Mesenchymal stem cell (in vitro differentiated cells and primary cell): Measurements from ENCODE around the gene TNNC1.

ENCODE experiments used
- DNase-seq: peaks from one replicate; pipeline ENCODE4 v3.0.0-alpha.2; 2013
- H2AFZ ChIP-seq: one replicate; pipeline ENCODE4 v1.6.1; 2013; ENCODE audit warnings: low read depth, mild to moderate bottlenecking, control low read depth, inconsistent platforms, low read length, moderate library complexity
- H2AK5ac ChIP-seq: 2 replicates; pipeline ENCODE4 v1.6.1; 2013; ENCODE audit warnings: low read length, moderate library complexity, mild to moderate bottlenecking, inconsistent platforms; ENCODE audit not compliant: severe bottlenecking
- H2BK120ac ChIP-seq: one replicate; pipeline ENCODE4 v1.6.1; 2013; ENCODE audit warnings: low read depth, mild to moderate bottlenecking, inconsistent platforms, low read length, moderate library complexity
- H2BK12ac ChIP-seq, 2 experiments: one replicate each; pipeline ENCODE4 v1.6.1; 2013; ENCODE audit warnings: inconsistent platforms in 2 of 2, low read length in 2 of 2, mild to moderate bottlenecking in 2 of 2, moderate library complexity in 2 of 2, control low read depth in 1 of 2
- H2BK15ac ChIP-seq: one replicate; pipeline ENCODE4 v1.6.1; 2013; ENCODE audit warnings: mild to moderate bottlenecking, low read depth, inconsistent platforms; ENCODE audit not compliant: poor library complexity, severe bottlenecking
- H2BK5ac ChIP-seq: 2 replicates; pipeline ENCODE4 v1.6.1; 2013; ENCODE audit warnings: low read depth, mild to moderate bottlenecking, low read length, control low read depth, inconsistent platforms; ENCODE audit not compliant: poor library complexity, severe bottlenecking
- H3K14ac ChIP-seq, 2 experiments: one replicate each; pipeline ENCODE4 v1.6.1; 2013; ENCODE audit warnings: inconsistent platforms in 2 of 2, low read length in 2 of 2, control low read depth in 1 of 2, mild to moderate bottlenecking in 1 of 2, moderate library complexity in 1 of 2
- H3K18ac ChIP-seq, 2 experiments: one replicate each; pipeline ENCODE4 v1.6.1; 2013; ENCODE audit warnings: inconsistent platforms in 2 of 2, low read length in 2 of 2, control low read depth in 1 of 2, low read depth in 1 of 2, mild to moderate bottlenecking in 1 of 2
- H3K23ac ChIP-seq, 2 experiments: one replicate each; pipeline ENCODE4 v1.6.1; 2013; ENCODE audit warnings: inconsistent platforms in 2 of 2, low read length in 2 of 2, mild to moderate bottlenecking in 2 of 2, moderate library complexity in 2 of 2, control low read depth in 1 of 2
- H3K27ac ChIP-seq: 2 replicates; pipeline ENCODE4 v1.5.1; 2013; ENCODE audit warnings: mild to moderate bottlenecking, moderate library complexity, low read length, control low read depth, inconsistent platforms; ENCODE audit not compliant: poor library complexity, severe bottlenecking
- H3K27me3 ChIP-seq, 2 experiments: 2 replicates each; pipeline versions ENCODE4 v1.6.1 to v1.7.0; 2013; ENCODE audit warnings: low read length in 2 of 2, mild to moderate bottlenecking in 2 of 2, moderate library complexity in 2 of 2, control low read depth in 1 of 2, inconsistent platforms in 1 of 2; ENCODE audit not compliant: control insufficient read depth in 1 of 2, insufficient read depth in 1 of 2
- H3K36me3 ChIP-seq, 2 experiments: 2 replicates each; pipeline versions ENCODE4 v1.6.1 to v1.7.0; 2013; ENCODE audit warnings: low read length in 2 of 2, control low read depth in 1 of 2, inconsistent platforms in 1 of 2, low read depth in 1 of 2, mild to moderate bottlenecking in 1 of 2; ENCODE audit not compliant: insufficient read depth in 2 of 2, control insufficient read depth in 1 of 2
- H3K4ac ChIP-seq, 2 experiments: one replicate each; pipeline ENCODE4 v1.6.1; 2013; ENCODE audit warnings: inconsistent platforms in 2 of 2, low read length in 2 of 2, mild to moderate bottlenecking in 2 of 2, moderate library complexity in 2 of 2, control low read depth in 1 of 2, low read depth in 1 of 2
- H3K4me1 ChIP-seq: 2 replicates; pipeline ENCODE4 v1.6.1; 2013; ENCODE audit warnings: low read depth, low read length, control low read depth; ENCODE audit not compliant: control insufficient read depth, insufficient read depth
- H3K4me2 ChIP-seq: 2 replicates; pipeline ENCODE4 v1.6.1; 2013; ENCODE audit warnings: low read length, mild to moderate bottlenecking, inconsistent platforms; ENCODE audit not compliant: poor library complexity, severe bottlenecking
- H3K4me3 ChIP-seq, 2 experiments: 2 replicates each; pipeline versions ENCODE4 v1.5.1 to v1.7.0; 2013; ENCODE audit warnings: low read length in 2 of 2, mild to moderate bottlenecking in 2 of 2, control low read depth in 1 of 2, low read depth in 1 of 2; ENCODE audit not compliant: insufficient read depth in 1 of 2
- H3K79me1 ChIP-seq: replicated peaks from 2 replicates; pipeline ENCODE4 v1.6.1; 2013; ENCODE audit warnings: mild to moderate bottlenecking, control low read depth, low read length, inconsistent platforms; ENCODE audit not compliant: poor library complexity, severe bottlenecking
- H3K9ac ChIP-seq: 2 replicates; pipeline ENCODE4 v1.7.0; 2013; ENCODE audit warnings: mild to moderate bottlenecking, low read length, moderate library complexity
- H3K9me3 ChIP-seq: 2 replicates; pipeline ENCODE4 v1.7.0; 2013; ENCODE audit warnings: mild to moderate bottlenecking, low read length; ENCODE audit not compliant: control insufficient read depth
- H4K8ac ChIP-seq: one replicate; pipeline ENCODE4 v1.6.1; 2013; ENCODE audit warnings: inconsistent platforms, mild to moderate bottlenecking, low read length, moderate library complexity
- H4K91ac ChIP-seq: one replicate; pipeline ENCODE4 v1.6.1; 2013; ENCODE audit warnings: mild to moderate bottlenecking, low read length, inconsistent platforms
- WGBS: methylation state at CpG from one replicate; pipeline ENCODE4 v1.1.7; 2013; ENCODE audit warnings: mixed read lengths; 5-methylcytosine and 5-hydroxymethylcytosine counted together

Gene TNNC1

GRCh38 chr3:52490035-52490938 lies 36.4 kb upstream of the TNNC1 start:
- H2BK5ac ChIP-seq = no peak overlapping the region
- H3K18ac ChIP-seq = peak overlapping the region in 1 of 2 experiments; percentile 46
- H3K36me3 ChIP-seq = peaks cover 78 to 94% of the 10 kb centered on the region in 2 experiments
- no peak overlapping the region for H3K9ac ChIP-seq
- H2BK12ac ChIP-seq = peak overlapping the region in 1 of 2 experiments; percentile 31
- H3K79me1 ChIP-seq = peaks cover 28% of the 10 kb centered on the region
- no peak for DNase-seq
- no peak overlapping the region for H3K4me2 ChIP-seq
- peak overlapping the region; percentile 77 for H3K27ac ChIP-seq
- no peak overlapping the region for H2AFZ ChIP-seq
- peak overlapping the region in 1 of 2 experiments; percentile 3 for H3K14ac ChIP-seq
- peak overlapping the region; percentile 13 for H2AK5ac ChIP-seq
- H3K4me1 ChIP-seq = peaks cover 44% of the 10 kb centered on the region
- H3K9me3 ChIP-seq = no peaks in the 10 kb centered on the region
- no peak overlapping the region for H3K4me3 ChIP-seq
- no peak overlapping the region for H4K8ac ChIP-seq
- H3K23ac ChIP-seq = no peak overlapping the region
- no peaks in the 10 kb centered on the region for H3K27me3 ChIP-seq
- H4K91ac ChIP-seq = peak overlapping the region; percentile 52
- no peak overlapping the region for H2BK120ac ChIP-seq
- no peak overlapping the region for H2BK15ac ChIP-seq
- 85% methylated on average over 22 of the region's 22 CpGs for WGBS
- peak overlapping the region; percentile 7 to 9 for H3K4ac ChIP-seq

- Histone ChIP-seq H3K79me1 (peaks cover 31% of the 10 kb centered on the region), H2BK5ac (no peak overlapping the region), H3K4ac (no peak overlapping the region), H3K4me2 (no peak overlapping the region), H3K23ac (no peak overlapping the region), H3K9me3 (no peaks in the 10 kb centered on the region), H2BK120ac (no peak overlapping the region), H3K27me3 (no peaks in the 10 kb centered on the region), H3K9ac (no peak overlapping the region), H2BK12ac (no peak overlapping the region), H4K8ac (no peak overlapping the region), H3K4me1 (peaks cover 36% of the 10 kb centered on the region), H2AFZ (no peak overlapping the region), H3K18ac (no peak overlapping the region), H3K36me3 (peaks cover 82 to 100% of the 10 kb centered on the region in 2 experiments), H3K27ac (no peak overlapping the region), H2AK5ac (no peak overlapping the region), H3K14ac (no peak overlapping the region), H2BK15ac (no peak overlapping the region), H4K91ac (peak overlapping the region; percentile 35), H3K4me3 (no peak overlapping the region)
- no peak for DNase-seq
- WGBS = 96% methylated on average over 18 of the region's 18 CpGs
Observed at GRCh38 chr3:52489453-52489852, 35.6 kb upstream of the TNNC1 start.

GRCh38 chr3:52488746-52489145 lies 34.9 kb upstream of the TNNC1 start:
- H3K36me3 ChIP-seq = peaks cover 82 to 96% of the 10 kb centered on the region in 2 experiments
- H3K23ac ChIP-seq = no peak overlapping the region
- DNase-seq = no peak
- H3K79me1 ChIP-seq = peaks cover 29% of the 10 kb centered on the region
- H3K14ac ChIP-seq = no peak overlapping the region
- H2AK5ac ChIP-seq = no peak overlapping the region
- no peak overlapping the region for H2BK15ac ChIP-seq
- no peak overlapping the region for H3K27ac ChIP-seq
- no peak overlapping the region for H2BK12ac ChIP-seq
- no peaks in the 10 kb centered on the region for H3K9me3 ChIP-seq
- no peak overlapping the region for H4K8ac ChIP-seq
- H3K27me3 ChIP-seq = no peaks in the 10 kb centered on the region
- H2AFZ ChIP-seq = no peak overlapping the region
- H2BK5ac ChIP-seq = no peak overlapping the region
- WGBS = 95% methylated on average over 3 of the region's 3 CpGs
- no peak overlapping the region for H2BK120ac ChIP-seq
- no peak overlapping the region for H4K91ac ChIP-seq
- H3K9ac ChIP-seq = no peak overlapping the region
- no peak overlapping the region for H3K18ac ChIP-seq
- no peak overlapping the region for H3K4me3 ChIP-seq
- H3K4me1 ChIP-seq = peaks cover 33% of the 10 kb centered on the region
- no peak overlapping the region for H3K4me2 ChIP-seq
- H3K4ac ChIP-seq = no peak overlapping the region

- H3K4me1 ChIP-seq = peaks cover 31% of the 10 kb centered on the region
- H3K4me2 ChIP-seq = no peak overlapping the region
- H3K18ac ChIP-seq = no peak overlapping the region
- no peak overlapping the region for H2BK5ac ChIP-seq
- no peak overlapping the region for H2AFZ ChIP-seq
- peaks cover 79 to 96% of the 10 kb centered on the region in 2 experiments for H3K36me3 ChIP-seq
- H3K23ac ChIP-seq = no peak overlapping the region
- no peaks in the 10 kb centered on the region for H3K9me3 ChIP-seq
- no peak overlapping the region for H3K9ac ChIP-seq
- no peak for DNase-seq
- no peak overlapping the region for H4K91ac ChIP-seq
- no peak overlapping the region for H3K4me3 ChIP-seq
- H3K79me1 ChIP-seq = peaks cover 26% of the 10 kb centered on the region
- H2BK15ac ChIP-seq = no peak overlapping the region
- H3K27me3 ChIP-seq = no peaks in the 10 kb centered on the region
- WGBS = 98% methylated on average over 59 of the region's 59 CpGs
- H2BK12ac ChIP-seq = no peak overlapping the region
- no peak overlapping the region for H3K4ac ChIP-seq
- no peak overlapping the region for H3K14ac ChIP-seq
- H2BK120ac ChIP-seq = no peak overlapping the region
- H2AK5ac ChIP-seq = no peak overlapping the region
- no peak overlapping the region for H3K27ac ChIP-seq
- H4K8ac ChIP-seq = no peak overlapping the region
Observed at GRCh38 chr3:52487788-52488691, 34.2 kb upstream of the TNNC1 start.
